ENCODE data around the gene RASL10A. TPM values are rescaled to one million over a fixed set of nuclear protein-coding genes. Genes with fewer than 3 reads are reported as not detected.

The RASL10A gene
- total RNA-seq, 2 experiments from 2014 or later = 0.58 TPM; not detected in 1

DNA sequence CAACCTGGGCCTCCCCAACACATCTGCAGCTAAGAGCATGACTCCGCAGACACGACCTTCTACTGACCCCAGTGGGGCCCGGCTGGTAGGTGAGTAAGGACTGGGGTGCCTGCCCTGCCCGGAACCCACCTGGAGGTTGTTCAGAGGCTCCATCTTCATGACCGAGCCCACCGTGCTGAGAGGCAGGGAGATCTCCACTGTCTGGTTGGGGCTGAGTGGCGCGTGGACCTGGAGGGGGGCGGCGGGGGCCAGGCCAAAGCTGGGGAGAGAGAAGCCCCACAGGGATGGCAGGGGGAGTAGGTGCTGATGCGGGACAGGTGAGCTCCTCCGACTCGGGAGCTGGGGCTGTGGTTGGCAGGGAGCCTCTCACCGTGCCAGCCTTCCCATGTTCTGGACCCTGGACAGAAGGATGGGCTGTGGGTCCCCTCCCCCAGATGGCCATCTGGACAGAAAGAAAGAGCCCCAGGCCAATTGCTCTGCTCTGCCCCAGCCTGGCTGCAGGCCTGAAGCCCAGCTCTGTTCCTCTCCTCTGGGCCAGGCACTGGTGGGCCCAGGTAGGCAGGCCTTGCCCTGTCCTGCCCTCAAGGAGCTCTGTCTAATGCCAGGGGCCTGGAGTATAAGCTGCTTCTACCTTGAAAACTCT, 16.3 kb upstream of the RASL10A start:
- H3K27me3 Mint-ChIP-seq = no peaks in the 10 kb centered on the region
- H3K27ac Mint-ChIP-seq = no peak overlapping the region
- no peaks in the 10 kb centered on the region for H3K4me1 Mint-ChIP-seq
- no peak overlapping the region for H3K4me3 Mint-ChIP-seq
- peaks cover 3% of the 10 kb centered on the region for H3K36me3 Mint-ChIP-seq
- no peaks in the 10 kb centered on the region for H3K9me3 Mint-ChIP-seq
- DNase-seq = no peak

DNA sequence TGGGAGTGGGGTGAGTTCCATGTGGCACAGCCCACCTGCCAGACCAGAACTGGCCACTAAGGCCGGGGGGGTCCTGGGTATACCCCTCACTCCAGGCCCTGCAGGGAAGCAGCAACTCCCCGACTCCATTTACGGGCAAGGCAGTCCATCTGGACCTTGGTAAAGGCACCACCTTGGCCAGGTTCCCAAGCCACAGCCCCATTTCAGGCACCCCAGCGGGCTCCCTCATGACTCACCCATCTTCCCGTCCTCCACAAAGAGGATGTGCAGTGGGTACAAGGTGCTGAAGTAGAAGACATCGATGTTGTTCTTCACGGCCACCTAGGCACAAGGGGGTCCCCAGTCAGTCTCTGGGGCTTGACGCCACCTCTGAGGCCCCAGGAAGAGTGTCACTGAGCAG, 15.7 kb upstream of the RASL10A start:
- peaks cover 3% of the 10 kb centered on the region for H3K36me3 Mint-ChIP-seq
- no peaks in the 10 kb centered on the region for H3K4me1 Mint-ChIP-seq
- no peaks in the 10 kb centered on the region for H3K9me3 Mint-ChIP-seq
- no peaks in the 10 kb centered on the region for H3K27me3 Mint-ChIP-seq
- no peak overlapping the region for H3K27ac Mint-ChIP-seq
- H3K4me3 Mint-ChIP-seq = no peak overlapping the region
- no peak for DNase-seq

DNA sequence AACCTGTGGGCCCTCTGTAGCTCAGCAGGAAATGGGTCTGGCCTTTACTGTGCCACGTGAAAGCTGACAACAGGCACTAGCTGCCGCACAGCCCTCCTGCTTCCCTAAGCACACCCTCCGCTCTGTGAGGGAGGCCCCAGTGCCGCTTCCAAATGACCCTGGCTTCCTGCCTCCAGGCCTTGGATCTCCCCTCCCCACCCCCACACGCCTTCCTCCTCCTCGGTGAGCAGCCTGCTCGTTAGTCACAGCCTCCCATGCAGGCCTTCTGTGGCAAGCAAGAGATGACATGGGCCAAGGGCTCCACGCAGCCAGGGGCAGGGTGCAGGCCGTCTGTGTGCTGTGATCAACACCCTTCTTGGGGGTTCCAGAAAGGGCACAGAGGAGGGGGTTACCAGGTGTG, 15.3 kb upstream of the RASL10A start:
- Mint-ChIP-seq H3K4me1 (no peaks in the 10 kb centered on the region), H3K9me3 (no peaks in the 10 kb centered on the region), H3K4me3 (no peak overlapping the region), H3K36me3 (peaks cover 3% of the 10 kb centered on the region), H3K27me3 (no peaks in the 10 kb centered on the region), H3K27ac (no peak overlapping the region)
- no peak for DNase-seq

DNA sequence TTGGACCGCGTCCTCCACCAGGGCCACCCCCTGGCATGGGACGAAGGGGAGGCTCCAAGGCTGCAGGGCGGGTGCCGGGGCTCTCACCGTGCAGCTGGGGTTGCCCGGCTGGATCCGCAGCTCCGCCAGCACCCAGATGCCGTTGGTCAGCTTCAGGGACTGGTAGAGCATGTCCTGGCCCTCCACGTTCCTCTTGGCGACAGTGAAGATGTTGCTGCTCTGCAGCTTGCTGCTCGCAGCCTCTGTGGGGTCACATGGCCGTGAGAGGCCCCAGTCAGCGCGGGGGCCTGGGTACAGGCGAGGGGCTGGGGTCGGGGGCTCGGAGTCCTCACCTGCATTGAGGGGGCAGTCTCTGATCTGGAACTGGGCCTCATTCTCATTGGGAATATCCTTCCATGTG, 14.8 kb upstream of the RASL10A start:
- Mint-ChIP-seq H3K27ac (no peak overlapping the region), H3K27me3 (no peaks in the 10 kb centered on the region), H3K4me1 (no peaks in the 10 kb centered on the region), H3K36me3 (peaks cover 2% of the 10 kb centered on the region), H3K4me3 (no peak overlapping the region), H3K9me3 (no peaks in the 10 kb centered on the region)
- no peak for DNase-seq

DNA sequence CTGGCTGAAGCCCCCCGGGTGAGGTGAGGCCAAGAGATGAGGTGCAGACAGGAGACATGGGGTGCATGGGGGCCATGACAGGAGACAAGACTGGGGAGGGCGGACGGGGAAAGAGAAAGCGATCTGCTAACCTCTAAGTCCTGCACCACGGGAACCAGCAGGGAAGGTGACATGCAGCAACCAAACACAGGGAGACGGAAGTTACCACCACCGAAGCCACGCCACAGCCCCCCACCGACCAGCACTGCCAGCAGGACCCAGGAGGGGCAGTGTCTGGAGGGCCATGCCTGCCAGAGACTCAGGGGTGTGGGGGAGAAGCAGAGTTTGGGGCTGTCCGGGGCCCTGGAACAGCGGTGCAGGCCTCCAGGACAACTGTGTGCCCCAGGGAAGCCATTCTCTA, 14.1 kb upstream of the RASL10A start:
- Mint-ChIP-seq H3K9me3 (no peaks in the 10 kb centered on the region), H3K4me1 (no peaks in the 10 kb centered on the region), H3K36me3 (peaks cover 2% of the 10 kb centered on the region), H3K27me3 (no peaks in the 10 kb centered on the region), H3K27ac (no peak overlapping the region), H3K4me3 (no peak overlapping the region)
- no peak for DNase-seq

DNA sequence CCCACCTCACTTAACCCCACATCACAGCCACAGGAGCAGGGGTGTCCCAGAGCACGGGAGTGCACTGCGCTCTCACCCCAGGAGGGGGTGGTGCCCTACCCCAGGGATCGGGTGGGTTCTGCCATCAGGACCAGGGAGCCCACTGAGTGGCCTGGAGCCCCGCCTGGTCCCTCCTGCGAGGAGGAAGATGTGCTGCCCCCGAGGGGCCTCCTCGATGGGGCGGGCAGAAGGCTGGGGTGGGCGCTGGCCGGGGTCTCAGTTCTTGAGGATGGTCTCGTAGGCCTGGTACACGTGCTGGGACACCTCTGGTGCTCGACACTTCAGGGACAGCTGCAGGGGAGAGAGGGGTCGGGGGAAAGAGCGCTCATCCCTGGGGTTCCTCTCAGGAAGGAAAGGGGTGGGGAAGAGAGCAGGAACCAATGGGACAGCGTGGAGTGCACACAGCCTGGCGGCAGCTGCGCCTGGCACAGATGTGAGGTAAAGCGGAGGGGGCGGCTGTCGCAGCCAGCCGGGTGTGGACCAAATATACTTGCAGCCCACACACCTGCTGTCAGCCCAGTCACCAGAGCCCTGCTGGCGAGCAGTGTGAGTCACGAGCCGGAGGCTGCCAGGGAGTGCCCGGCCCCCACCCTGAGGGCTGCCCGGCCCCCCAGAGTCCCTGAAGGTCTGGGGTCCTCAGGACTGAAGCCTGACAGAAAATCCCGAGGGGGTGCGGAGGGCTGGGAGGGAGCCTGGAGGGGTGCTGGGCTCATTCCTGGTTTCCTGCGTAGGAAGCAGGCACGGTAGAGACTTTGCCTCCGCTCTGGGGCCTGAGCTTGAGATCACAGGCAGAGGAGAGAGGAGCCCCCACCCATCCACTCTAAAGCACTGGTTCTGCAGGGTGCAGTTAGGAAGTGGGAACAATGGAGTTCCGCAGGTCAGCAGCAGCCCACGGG, 13.3 kb upstream of the RASL10A start:
- H3K9me3 Mint-ChIP-seq = no peaks in the 10 kb centered on the region
- no peak for DNase-seq
- H3K36me3 Mint-ChIP-seq = peaks cover 2% of the 10 kb centered on the region
- H3K4me3 Mint-ChIP-seq = no peak overlapping the region
- H3K27ac Mint-ChIP-seq = no peak overlapping the region
- no peaks in the 10 kb centered on the region for H3K4me1 Mint-ChIP-seq
- H3K27me3 Mint-ChIP-seq = no peaks in the 10 kb centered on the region

DNA sequence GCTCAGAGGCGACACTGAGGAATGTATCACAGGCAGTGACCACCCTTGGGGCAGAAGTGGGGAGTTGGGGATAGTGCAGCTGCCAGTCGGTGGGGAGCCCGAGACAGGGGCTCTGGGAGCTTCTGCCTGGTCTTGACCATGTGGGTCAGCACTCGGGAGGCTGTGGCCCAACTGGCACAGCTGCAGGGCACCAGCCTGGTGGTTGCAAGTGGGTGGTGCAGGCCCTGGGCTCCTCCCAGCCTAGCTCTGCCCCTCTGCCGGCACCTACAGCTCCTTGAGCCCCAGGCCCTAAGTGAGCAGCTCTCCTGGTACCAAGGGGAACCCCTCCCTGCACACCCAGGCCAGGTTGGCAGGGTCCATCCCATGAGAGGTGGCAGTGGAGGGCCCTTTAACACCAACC, 12.6 kb upstream of the RASL10A start:
- H3K36me3 Mint-ChIP-seq = peaks cover 2% of the 10 kb centered on the region
- no peak overlapping the region for H3K27ac Mint-ChIP-seq
- DNase-seq = no peak
- H3K27me3 Mint-ChIP-seq = no peaks in the 10 kb centered on the region
- no peaks in the 10 kb centered on the region for H3K4me1 Mint-ChIP-seq
- H3K9me3 Mint-ChIP-seq = no peaks in the 10 kb centered on the region
- H3K4me3 Mint-ChIP-seq = no peak overlapping the region

DNA sequence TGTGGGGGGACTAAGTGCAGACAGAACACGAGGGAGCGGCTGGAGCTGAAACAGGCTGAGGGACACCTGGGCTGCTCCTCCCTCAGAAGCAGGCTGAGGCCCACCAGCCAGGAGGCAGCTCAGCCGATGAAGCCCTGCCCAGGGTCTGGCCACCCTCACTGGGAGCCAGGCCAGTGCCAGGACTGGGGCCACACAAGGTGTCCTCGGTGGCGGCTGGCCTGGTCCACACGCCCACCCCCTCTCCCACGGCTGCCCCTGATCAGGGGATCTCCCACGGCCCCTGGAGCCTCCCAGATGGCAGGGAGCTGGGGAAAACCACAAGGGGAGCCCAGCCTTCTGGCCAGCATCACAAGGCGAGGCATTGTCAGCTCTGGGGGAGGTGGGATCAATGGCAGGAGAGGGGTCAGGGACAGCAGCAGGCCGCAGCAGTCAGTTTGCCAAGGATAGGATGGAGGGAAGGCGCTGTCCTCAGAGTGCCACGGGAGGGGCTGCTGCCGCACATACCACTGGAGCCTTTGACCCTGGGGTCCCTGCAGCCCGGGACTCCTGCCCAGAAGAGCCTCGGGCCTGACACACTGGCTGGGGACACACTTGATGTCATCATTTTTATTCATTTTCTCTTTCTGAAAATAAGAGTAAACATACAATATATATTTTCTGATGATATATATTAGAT, 11.7 kb upstream of the RASL10A start:
- no peaks in the 10 kb centered on the region for H3K27me3 Mint-ChIP-seq
- no peak overlapping the region for H3K27ac Mint-ChIP-seq
- H3K9me3 Mint-ChIP-seq = no peaks in the 10 kb centered on the region
- no peaks in the 10 kb centered on the region for H3K4me1 Mint-ChIP-seq
- no peak for DNase-seq
- H3K36me3 Mint-ChIP-seq = peaks cover 2% of the 10 kb centered on the region
- H3K4me3 Mint-ChIP-seq = no peak overlapping the region

DNA sequence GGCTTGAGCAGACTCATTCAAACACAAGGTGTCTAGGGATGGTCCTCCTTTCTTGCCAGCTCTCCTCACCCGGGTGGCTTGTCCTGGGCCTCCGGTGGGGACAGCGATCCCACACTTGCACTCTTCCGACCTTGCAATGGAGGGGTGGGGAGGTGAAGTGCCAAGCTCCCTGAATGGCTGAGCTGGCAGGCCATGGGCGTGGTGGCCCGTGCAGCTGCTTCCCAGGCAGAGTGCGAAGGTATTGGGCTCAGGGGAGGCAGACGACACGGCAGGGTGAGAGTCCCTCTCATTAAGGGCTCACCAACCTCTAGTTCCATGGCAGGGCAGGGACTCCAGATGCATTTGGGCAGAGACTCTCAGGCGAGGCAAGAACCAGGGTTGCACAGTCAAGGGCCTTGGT, 11.0 kb upstream of the RASL10A start:
- no peaks in the 10 kb centered on the region for H3K9me3 Mint-ChIP-seq
- DNase-seq = no peak
- no peaks in the 10 kb centered on the region for H3K4me1 Mint-ChIP-seq
- peaks cover 2% of the 10 kb centered on the region for H3K36me3 Mint-ChIP-seq
- no peak overlapping the region for H3K4me3 Mint-ChIP-seq
- peak overlapping the region; percentile 3 for H3K27ac Mint-ChIP-seq
- no peaks in the 10 kb centered on the region for H3K27me3 Mint-ChIP-seq

DNA sequence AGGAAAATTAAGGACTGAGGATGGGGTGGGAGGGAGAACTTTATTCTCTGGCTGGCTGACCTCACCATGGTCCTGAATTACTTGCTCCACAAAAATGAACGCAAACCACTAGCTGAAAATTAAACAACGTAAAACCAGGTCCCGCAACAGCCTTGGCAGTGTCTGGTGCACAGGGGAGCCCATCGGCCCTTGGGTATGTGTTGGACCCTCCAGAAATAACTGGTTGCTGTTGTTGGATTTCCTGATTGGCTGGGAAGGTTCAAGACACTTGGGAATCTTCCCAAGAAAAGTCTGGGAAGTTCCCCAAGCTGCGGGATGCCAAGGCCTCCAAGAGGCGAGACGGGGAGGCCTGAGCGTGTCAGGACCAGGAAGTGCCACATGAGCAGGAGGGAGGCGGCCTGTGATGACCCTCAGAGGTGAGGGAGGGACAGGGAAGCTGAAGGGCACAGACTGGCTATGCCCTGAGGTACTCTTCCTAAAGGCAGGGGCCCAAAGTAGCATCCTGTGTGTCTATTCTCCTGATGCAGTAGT, 10.4 kb upstream of the RASL10A start:
- peaks cover 2% of the 10 kb centered on the region for H3K36me3 Mint-ChIP-seq
- H3K27ac Mint-ChIP-seq = no peak overlapping the region
- H3K27me3 Mint-ChIP-seq = no peaks in the 10 kb centered on the region
- no peak for DNase-seq
- no peaks in the 10 kb centered on the region for H3K4me1 Mint-ChIP-seq
- H3K4me3 Mint-ChIP-seq = no peak overlapping the region
- H3K9me3 Mint-ChIP-seq = no peaks in the 10 kb centered on the region

DNA sequence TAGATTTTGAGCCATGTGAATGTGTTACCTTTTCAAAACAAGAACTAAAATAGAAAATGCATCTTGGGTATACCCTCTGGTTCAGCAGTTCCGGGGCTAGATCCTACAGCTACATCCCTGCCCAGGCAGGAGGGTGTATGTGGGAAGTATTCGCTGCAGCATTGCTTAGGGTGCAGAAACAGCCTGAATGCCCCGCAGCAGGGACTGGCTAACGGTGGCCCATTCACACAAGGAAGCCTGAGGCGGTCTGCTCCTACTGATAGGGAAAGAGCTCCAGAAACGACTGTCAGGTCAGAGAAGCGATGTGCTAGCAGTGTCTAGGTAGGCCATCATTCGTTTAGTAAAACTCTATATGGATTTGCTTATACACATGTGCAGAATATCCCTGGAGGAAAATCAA, 9.9 kb upstream of the RASL10A start:
- peaks cover 2% of the 10 kb centered on the region for H3K36me3 Mint-ChIP-seq
- H3K4me3 Mint-ChIP-seq = no peak overlapping the region
- H3K9me3 Mint-ChIP-seq = no peaks in the 10 kb centered on the region
- no peaks in the 10 kb centered on the region for H3K4me1 Mint-ChIP-seq
- H3K27ac Mint-ChIP-seq = no peak overlapping the region
- no peak for DNase-seq
- no peaks in the 10 kb centered on the region for H3K27me3 Mint-ChIP-seq

DNA sequence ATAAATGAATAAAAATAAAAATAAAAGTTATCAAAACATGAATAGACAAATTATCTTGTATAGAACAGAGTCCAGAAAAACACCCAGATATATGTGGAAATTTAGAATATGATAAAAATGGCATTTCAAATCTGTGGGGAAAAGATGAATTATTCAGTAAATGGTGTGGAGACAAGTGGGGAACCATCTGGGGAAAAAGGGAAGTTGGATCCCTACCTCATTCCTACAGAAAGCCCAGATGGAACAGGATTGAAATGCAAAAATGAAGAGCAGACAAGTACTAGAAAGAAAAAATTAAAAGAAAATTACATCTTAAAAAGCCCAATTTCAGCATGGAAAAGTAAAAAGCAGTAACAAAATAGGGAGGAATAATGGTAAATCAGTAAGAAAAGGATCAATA, 8.1 kb upstream of the RASL10A start:
- no peaks in the 10 kb centered on the region for H3K4me1 Mint-ChIP-seq
- no peaks in the 10 kb centered on the region for H3K9me3 Mint-ChIP-seq
- no peak overlapping the region for H3K4me3 Mint-ChIP-seq
- no peaks in the 10 kb centered on the region for H3K27me3 Mint-ChIP-seq
- H3K36me3 Mint-ChIP-seq = no peaks in the 10 kb centered on the region
- DNase-seq = no peak
- no peak overlapping the region for H3K27ac Mint-ChIP-seq

DNA sequence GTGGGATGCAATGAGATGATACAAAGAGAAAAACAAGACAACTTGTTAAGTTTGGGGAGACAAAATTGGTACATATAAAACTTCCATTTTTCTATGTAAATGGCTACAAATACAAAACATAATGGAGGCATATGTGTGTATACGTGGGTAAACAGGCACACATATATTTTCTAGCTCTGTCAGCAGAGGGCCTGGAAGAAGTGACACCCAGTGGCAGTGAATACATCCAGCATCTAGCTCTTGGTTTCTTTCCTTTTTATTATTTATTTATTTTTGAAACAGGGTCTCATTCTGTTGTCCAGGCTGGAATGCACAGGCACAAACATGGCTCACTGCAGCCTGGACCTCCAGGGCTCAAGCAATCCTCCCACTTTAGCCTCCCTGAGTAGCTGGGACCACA, 5.0 kb upstream of the RASL10A start:
- no peak for DNase-seq
- Mint-ChIP-seq H3K4me1 (no peaks in the 10 kb centered on the region), H3K4me3 (no peak overlapping the region), H3K27me3 (peaks cover 15% of the 10 kb centered on the region), H3K9me3 (no peaks in the 10 kb centered on the region), H3K36me3 (no peaks in the 10 kb centered on the region), H3K27ac (no peak overlapping the region)

DNA sequence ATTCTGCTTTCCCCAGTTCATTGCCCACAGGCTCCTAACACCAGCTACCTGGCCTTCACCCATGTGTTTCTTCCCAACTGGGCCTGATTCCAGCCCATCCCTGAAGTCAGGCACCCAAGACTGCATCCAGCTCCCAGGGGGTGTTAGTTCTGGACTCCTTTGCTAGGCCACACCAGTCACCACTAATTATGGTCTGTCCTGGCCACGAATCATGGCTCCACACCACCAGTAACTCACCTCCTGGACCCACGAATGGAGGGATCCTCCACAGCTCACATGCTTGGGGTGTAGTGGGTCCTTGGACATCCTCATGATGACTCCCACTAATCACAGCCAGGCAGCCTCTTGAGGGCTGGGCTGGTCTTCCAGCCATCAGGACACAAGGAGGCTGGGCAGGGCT, 3.6 kb upstream of the RASL10A start:
- no peaks in the 10 kb centered on the region for H3K36me3 Mint-ChIP-seq
- peaks cover 24% of the 10 kb centered on the region for H3K27me3 Mint-ChIP-seq
- no peak for DNase-seq
- H3K27ac Mint-ChIP-seq = no peak overlapping the region
- H3K4me1 Mint-ChIP-seq = peaks cover 6% of the 10 kb centered on the region
- no peak overlapping the region for H3K4me3 Mint-ChIP-seq
- no peaks in the 10 kb centered on the region for H3K9me3 Mint-ChIP-seq

DNA sequence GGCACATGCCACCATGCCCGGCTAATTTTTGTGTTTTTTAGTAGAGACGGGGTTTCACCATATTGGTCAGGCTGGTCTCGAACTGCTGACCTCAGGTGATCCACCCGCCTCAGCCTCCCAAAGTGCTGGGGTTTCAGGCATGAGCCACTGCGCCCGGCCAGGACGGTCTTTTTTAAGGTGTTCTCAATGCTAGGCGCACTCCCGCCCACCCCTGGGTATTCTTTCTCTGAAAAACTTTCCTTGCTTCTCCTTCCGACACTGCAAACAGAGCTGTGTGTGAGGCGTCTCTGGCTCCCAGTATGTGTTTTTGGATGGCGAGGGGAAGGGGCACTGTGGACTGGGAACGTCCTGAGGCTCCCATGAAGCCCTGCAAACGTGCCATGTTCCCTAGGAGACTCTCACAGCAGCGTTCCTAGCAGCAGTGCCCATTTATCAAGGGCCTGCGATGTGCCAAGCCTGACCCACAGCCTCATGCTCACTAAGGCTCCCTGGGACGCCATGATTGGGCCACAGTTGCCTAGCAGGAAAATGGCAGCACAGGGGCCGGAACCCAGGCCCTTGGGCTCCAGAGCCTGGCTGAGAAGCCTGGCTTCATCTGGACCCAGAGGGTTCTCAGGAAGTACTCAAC, 2.4 kb upstream of the RASL10A start:
- Mint-ChIP-seq H3K27me3 (peaks cover 36% of the 10 kb centered on the region), H3K9me3 (no peaks in the 10 kb centered on the region), H3K27ac (no peak overlapping the region), H3K36me3 (no peaks in the 10 kb centered on the region), H3K4me3 (no peak overlapping the region), H3K4me1 (peaks cover 12% of the 10 kb centered on the region)
- DNase-seq = no peak

All from activated naive CD8-positive, alpha-beta T cell treated with anti-CD3 and anti-CD28 coated beads for 36 hours (primary cell).